ENCODE measurements around the gene INPP5B. TPM values are rescaled to one million over a fixed set of nuclear protein-coding genes. Genes with fewer than 3 reads are reported as not detected.

INPP5B gene
- total and polyA plus RNA-seq, 9 of the 15 experiments (the other 6 are each of a cell fraction or from before 2014, with no cell fraction given) = 14.1 to 28.7 (median 20.9) TPM

DNA sequence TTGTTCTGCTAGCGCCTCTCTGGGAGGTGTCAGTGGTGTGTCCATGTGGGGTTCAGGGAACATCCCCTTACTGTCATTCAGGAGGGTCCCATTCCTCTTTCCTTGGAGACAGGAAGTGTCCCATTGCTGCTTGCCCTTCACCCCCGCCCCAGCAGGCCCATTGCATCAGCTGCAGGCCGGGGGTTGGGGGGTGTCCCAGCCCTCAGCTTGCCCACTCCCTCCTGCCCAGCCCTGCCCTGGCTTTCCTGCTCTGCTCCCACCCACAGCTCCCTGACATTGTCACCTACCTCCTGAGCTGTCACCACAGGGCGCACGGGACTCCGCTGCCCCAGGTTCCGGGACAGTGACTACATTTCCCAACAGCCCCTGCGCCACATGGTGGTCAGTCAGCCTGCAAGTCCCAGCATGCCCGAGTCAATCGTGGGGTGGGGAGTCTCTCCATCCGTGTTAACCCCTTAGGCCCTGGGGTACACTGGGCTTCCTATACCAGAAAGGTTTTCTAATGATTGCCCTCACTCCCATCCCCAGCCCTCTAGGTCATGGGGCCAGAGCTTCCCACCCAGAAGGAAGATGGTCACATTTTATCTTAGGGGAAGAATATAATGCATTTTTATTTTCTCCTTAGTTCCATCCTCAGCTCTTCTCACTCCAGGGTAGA is at the start of gene INPP5B (continued):
- TF ChIP-seq, protein P1, sequence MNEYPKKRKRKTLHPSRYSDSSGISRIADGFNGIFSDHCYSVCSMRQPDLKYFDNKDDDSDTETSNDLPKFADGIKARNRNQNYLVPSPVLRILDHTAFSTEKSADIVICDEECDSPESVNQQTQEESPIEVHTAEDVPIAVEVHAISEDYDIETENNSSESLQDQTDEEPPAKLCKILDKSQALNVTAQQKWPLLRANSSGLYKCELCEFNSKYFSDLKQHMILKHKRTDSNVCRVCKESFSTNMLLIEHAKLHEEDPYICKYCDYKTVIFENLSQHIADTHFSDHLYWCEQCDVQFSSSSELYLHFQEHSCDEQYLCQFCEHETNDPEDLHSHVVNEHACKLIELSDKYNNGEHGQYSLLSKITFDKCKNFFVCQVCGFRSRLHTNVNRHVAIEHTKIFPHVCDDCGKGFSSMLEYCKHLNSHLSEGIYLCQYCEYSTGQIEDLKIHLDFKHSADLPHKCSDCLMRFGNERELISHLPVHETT (CRISPR knock-in tag; conservative IDR thresholded peaks at IDR 0.05 in 1 of 2, IDR thresholded peaks at IDR 0.05 in 1 of 2) = 0 out of 4 replicates have a peak, but pooled peaks of 1 of the 2 experiments have one; percentile 51
- TF ChIP-seq HSF4 (CRISPR knock-in tag; IDR thresholded peaks at IDR 0.05; ENCODE audit: borderline replicate concordance) = no peak
- TF ChIP-seq E2F3 (CRISPR knock-in tag; IDR thresholded peaks at IDR 0.05) = no peak
- peak in 1 of 2 experiments; percentile 96; a peak in 2 of 4 replicates for TF ChIP-seq HDAC1 (IDR thresholded peaks at IDR 0.05)
- TF ChIP-seq KAT7 (CRISPR knock-in tag; IDR thresholded peaks at IDR 0.05; ENCODE audit: borderline replicate concordance) = no peak
- peak; percentile 51 for TF ChIP-seq NEUROD1 (IDR thresholded peaks at IDR 0.05; ENCODE audit: borderline replicate concordance, low read depth, low read length, partially characterized antibody)
- no peak for TF ChIP-seq ZNF778 (CRISPR knock-in tag; IDR thresholded peaks at IDR 0.05)
- TF ChIP-seq, protein P2, sequence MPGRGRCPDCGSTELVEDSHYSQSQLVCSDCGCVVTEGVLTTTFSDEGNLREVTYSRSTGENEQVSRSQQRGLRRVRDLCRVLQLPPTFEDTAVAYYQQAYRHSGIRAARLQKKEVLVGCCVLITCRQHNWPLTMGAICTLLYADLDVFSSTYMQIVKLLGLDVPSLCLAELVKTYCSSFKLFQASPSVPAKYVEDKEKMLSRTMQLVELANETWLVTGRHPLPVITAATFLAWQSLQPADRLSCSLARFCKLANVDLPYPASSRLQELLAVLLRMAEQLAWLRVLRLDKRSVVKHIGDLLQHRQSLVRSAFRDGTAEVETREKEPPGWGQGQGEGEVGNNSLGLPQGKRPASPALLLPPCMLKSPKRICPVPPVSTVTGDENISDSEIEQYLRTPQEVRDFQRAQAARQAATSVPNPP (IDR thresholded peaks at IDR 0.05; ENCODE audit: borderline replicate concordance, insufficient read depth, insufficient read length) = no peak
- 0 out of 2 replicates have a peak, but pooled peaks have one; percentile 54 for TF ChIP-seq ZNF584 (CRISPR knock-in tag; IDR thresholded peaks at IDR 0.05; ENCODE audit: low read depth)
- TF ChIP-seq, protein P3, sequence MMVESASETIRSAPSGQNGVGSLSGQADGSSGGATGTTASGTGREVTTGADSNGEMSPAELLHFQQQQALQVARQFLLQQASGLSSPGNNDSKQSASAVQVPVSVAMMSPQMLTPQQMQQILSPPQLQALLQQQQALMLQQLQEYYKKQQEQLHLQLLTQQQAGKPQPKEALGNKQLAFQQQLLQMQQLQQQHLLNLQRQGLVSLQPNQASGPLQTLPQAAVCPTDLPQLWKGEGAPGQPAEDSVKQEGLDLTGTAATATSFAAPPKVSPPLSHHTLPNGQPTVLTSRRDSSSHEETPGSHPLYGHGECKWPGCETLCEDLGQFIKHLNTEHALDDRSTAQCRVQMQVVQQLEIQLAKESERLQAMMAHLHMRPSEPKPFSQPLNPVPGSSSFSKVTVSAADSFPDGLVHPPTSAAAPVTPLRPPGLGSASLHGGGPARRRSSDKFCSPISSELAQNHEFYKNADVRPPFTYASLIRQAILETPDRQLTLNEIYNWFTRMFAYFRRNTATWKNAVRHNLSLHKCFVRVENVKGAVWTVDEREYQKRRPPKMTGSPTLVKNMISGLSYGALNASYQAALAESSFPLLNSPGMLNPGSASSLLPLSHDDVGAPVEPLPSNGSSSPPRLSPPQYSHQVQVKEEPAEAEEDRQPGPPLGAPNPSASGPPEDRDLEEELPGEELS (CRISPR knock-in tag; IDR thresholded peaks at IDR 0.05; ENCODE audit: borderline replicate concordance) = no peak
- TF ChIP-seq JUND (IDR thresholded peaks at IDR 0.05; ENCODE audit: borderline replicate concordance, low read depth, low read length) = peak; percentile 75
- peak; percentile 63; the same call in 2 of the 3 replicates for TF ChIP-seq JUND (tag; IDR thresholded peaks at IDR 0.05; ENCODE audit: borderline replicate concordance, low read depth, low read length)
- no peak for TF ChIP-seq ZNF174 (CRISPR knock-in tag; IDR thresholded peaks at IDR 0.05)
- TF ChIP-seq BRD4 (IDR thresholded peaks at IDR 0.05) = peak; percentile 85
- no peak for TF ChIP-seq EP300 (IDR thresholded peaks at IDR 0.05; ENCODE audit: low read length)
- no peak for TF ChIP-seq SETDB1 (IDR thresholded peaks at IDR 0.05; ENCODE audit: low read length)
- TF ChIP-seq, protein P4, sequence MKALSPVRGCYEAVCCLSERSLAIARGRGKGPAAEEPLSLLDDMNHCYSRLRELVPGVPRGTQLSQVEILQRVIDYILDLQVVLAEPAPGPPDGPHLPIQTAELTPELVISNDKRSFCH (CRISPR knock-in tag; IDR thresholded peaks at IDR 0.05) = no peak
- TF ChIP-seq, protein P4 (tag; IDR thresholded peaks at IDR 0.05) = peak; percentile 50; the same call in 1 of the 2 replicates
- no peak for TF ChIP-seq IFI16 (CRISPR knock-in tag; IDR thresholded peaks at IDR 0.05)
- TF ChIP-seq TAF7 (tag; IDR thresholded peaks at IDR 0.05) = no peak
- TF ChIP-seq, protein P5, sequence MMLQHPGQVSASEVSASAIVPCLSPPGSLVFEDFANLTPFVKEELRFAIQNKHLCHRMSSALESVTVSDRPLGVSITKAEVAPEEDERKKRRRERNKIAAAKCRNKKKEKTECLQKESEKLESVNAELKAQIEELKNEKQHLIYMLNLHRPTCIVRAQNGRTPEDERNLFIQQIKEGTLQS (IDR thresholded peaks at IDR 0.05) = peak; percentile 94
- TF ChIP-seq, protein P5 (CRISPR knock-in tag; conservative IDR thresholded peaks at IDR 0.05) = 0 out of 2 replicates have a peak, but pooled peaks have one; percentile 29

Data from K562 (cell line).